Activated T-cell treated with anti-CD3 and anti-CD28 coated beads, Interleukin-2, amount 50 U/mL, for 4 hours (primary cell): Measurements from ENCODE around the gene CSPG5. TPM values are rescaled to one million over a fixed set of nuclear protein-coding genes. Genes with fewer than 3 reads are reported as not detected.

ENCODE experiments used
- ATAC-seq, 2 donors: fragments of 200-7000 bp; cut with Tn5 transposase; one replicate each; pipeline ENCODE4 v1.10.0; 2021
- DNase-seq: peaks from one replicate; pipeline ENCODE4 v3.0.0-alpha.2; 2020
- H3K27me3 Mint-ChIP-seq: one replicate; pipeline ENCODE4 v1.8.0; 2021; ENCODE audit warnings: low read depth, mixed read lengths
- H3K36me3 Mint-ChIP-seq: one replicate; pipeline ENCODE4 v1.8.0; 2022; ENCODE audit warnings: mixed read lengths; ENCODE audit not compliant: insufficient read depth
- H3K4me1 Mint-ChIP-seq: one replicate; pipeline ENCODE4 v1.8.0; 2021; ENCODE audit warnings: low read depth, mixed read lengths
- H3K4me3 Mint-ChIP-seq: one replicate; pipeline ENCODE4 v1.8.0; 2021; ENCODE audit warnings: mild to moderate bottlenecking, moderate library complexity, mixed read lengths
- H3K9me3 Mint-ChIP-seq: one replicate; pipeline ENCODE4 v1.8.0; 2021; ENCODE audit warnings: mixed read lengths
- total RNA-seq, 3 donors: library from RNA; stranded (reverse); gene quantifications; one replicate each; pipeline ENCODE4 v1.2.1, GENCODE V29; 2021

CSPG5 gene
- 1 to 10 TPM in 1 of 3 donors, under 1 TPM in 2; 0.54 to 1.3 (median 0.91) TPM for total RNA-seq

DNA sequence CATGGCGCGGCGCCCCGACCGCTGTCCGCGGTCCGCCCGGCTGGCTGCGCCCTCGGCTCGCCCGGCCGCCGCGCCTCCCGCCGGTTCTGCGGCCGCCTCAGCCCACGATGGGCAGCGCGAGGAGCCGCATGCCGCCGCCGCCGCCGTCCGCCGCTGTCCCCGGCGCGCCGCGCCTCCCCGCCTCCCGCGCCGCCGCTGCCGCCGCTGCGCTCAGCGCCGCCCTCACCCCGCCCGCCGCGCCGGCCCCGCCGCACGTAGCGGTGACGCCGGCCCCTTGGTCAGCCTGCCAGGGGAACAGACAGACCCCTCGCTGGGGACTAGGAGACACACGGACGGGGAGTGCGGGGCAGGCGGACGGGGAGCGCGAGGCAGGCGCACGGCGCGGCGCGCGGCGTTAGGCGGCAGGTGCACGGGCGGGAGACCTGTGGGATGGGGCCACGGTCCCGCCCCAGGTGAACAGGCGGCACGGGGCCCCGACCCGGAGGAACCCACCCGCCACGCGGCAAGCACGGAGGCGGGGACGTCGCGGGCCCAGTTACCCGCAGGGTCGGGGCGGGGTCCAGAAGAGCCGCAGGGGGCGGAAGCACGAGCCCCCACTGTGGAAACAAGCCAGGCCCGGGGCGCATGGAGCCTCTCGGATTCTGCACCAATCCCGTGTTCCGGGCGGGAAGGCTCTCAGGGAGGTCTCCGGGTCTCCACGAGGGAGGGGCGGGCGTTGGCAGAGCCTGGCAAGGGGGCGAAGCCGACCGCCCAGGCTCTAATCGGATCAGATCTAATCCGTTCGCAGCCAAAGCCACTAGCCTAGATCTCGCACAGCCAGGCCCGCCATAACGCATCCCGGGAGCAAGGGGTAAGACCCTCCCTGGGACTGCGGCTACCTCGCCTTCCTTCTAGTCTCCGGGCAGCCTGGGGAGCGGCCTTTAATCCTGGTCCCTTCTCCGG, at the start of gene CSPG5:
Gene CSPG5 (minus strand): TSS at position 175 of the 942 bp plus-strand sequence. CDS start 172 bp downstream, at position 3.
- no peak for DNase-seq
- H3K4me3 Mint-ChIP-seq, result peak within 1 kb of the TSS; percentile 52
- peaks cover 2% of the 10 kb centered on the region for H3K4me1 Mint-ChIP-seq
- H3K36me3 Mint-ChIP-seq, result no peaks in the 10 kb centered on the region
- no peaks in the 10 kb centered on the region for H3K9me3 Mint-ChIP-seq
- H3K27me3 Mint-ChIP-seq, result peaks cover 22% of the 10 kb centered on the region
- peak; percentile 77 to 81 for ATAC-seq

GRCh38 chr3:47628426-47628825, 49.8 kb upstream of the CSPG5 start:
- Mint-ChIP-seq H3K9me3 (no peaks in the 10 kb centered on the region), H3K27me3 (no peaks in the 10 kb centered on the region), H3K36me3 (peaks cover 41% of the 10 kb centered on the region), H3K4me1 (no peaks in the 10 kb centered on the region), H3K4me3 (no peak overlapping the region)
- no peak for ATAC-seq
- no peak for DNase-seq

DNA sequence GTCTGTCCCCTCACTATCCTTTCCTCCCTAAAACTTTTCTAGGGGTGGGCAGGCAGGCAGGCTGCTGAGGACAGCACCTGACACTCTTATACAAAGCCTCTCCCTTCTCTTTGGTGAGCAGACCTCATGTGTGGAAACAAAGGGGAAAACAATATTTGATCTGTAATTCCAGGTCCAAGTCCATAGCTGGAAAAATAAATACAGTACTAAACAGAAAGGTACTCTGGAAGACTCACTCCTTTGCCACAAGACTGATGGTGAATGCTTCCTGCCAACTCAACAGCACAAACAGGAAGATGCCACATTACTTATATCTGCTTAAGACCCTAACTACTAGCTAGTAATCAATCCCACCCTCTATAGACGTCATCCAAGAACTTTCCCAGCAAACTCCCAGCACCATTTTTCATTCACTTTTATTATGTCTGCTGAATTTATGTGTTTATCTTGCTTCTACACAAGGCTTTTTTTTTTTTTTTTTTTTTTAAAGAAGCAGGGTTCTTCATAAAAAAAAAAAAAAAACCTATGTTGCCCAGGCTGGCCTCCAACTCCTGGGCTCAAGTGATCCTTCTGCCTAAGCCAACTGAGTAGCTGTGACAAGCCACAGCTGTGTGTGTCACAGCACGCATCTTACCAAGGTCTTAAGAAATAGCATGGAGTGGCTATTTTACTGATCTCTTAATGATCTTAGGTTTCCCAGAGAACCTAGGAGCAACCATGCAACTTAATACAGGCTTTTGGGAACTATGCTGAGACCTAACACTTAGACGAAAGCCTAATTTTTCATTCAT, 44.2 kb upstream of the CSPG5 start:
- no peak for DNase-seq
- Mint-ChIP-seq H3K9me3 (no peaks in the 10 kb centered on the region), H3K4me1 (no peaks in the 10 kb centered on the region), H3K4me3 (no peak overlapping the region), H3K36me3 (peaks cover 31% of the 10 kb centered on the region), H3K27me3 (no peaks in the 10 kb centered on the region)
- ATAC-seq, result no peak

DNA sequence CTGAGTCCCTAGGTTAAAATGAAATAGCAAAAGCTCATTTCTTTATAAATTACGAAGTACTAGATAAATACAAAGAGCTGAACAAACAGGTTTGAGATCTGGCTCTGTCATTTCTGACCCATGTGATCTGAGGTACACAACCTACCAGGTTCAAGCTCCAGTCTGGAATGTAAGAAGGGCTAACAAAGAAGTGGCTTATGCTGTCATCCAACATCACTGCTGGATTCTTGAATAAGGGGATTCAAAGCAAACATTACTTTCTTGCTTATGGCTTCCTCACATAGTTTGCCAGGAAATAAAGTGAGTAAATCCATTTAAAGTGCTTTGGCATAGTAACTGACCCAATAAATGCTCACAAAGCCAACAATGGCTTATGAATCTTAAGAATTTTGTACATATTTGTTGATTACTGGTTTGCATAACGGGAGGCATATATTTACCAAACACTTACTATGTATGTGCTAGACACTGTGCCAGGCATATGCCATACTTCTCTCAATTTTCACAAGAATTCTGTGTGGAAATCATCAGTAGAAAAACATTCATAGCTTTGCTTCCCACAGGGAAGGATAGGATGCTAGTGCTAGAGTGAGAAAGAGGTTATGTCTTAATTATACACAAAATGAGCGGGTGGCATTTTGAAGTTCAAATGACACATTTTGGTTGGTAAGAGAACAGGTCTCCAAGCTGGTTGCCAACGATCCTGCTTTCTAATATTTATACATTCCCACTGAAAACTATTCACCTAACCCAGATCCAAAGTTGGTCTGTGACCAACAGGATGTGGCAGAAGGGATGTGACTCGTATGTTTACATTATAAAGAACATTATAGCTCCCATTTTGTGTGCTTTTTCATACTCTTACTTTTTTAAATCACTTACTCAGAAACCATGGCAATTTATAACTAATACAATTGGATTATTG, 38.7 kb upstream of the CSPG5 start:
- peaks cover 38% of the 10 kb centered on the region for H3K36me3 Mint-ChIP-seq
- ATAC-seq, result no peak
- no peaks in the 10 kb centered on the region for H3K9me3 Mint-ChIP-seq
- DNase-seq, result no peak
- H3K27me3 Mint-ChIP-seq, result no peaks in the 10 kb centered on the region
- no peaks in the 10 kb centered on the region for H3K4me1 Mint-ChIP-seq
- no peak overlapping the region for H3K4me3 Mint-ChIP-seq

DNA sequence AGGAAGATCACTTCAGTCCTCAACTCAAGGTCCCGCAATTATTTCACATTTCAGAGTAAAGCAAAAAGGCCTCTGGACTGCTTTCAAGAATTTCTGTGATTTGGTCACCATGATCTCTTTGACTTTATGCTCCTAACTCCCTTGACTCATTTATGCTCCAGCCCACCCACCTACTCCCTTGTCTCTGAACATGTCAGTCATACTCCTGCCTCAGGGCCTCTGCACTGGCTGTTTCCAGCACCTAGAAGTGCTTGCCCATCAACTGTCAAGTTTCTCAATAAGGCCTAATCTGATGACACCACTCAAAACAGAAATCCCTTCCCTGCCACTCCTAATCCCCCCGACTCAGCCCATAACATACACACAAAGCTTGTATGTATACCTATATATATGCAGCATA, 36.1 kb upstream of the CSPG5 start:
- Mint-ChIP-seq H3K9me3 (no peaks in the 10 kb centered on the region), H3K27me3 (no peaks in the 10 kb centered on the region), H3K4me3 (no peak overlapping the region), H3K36me3 (peaks cover 44% of the 10 kb centered on the region), H3K4me1 (no peaks in the 10 kb centered on the region)
- DNase-seq (no peak), ATAC-seq (peak in 1 of 2 donors; percentile 27)

DNA sequence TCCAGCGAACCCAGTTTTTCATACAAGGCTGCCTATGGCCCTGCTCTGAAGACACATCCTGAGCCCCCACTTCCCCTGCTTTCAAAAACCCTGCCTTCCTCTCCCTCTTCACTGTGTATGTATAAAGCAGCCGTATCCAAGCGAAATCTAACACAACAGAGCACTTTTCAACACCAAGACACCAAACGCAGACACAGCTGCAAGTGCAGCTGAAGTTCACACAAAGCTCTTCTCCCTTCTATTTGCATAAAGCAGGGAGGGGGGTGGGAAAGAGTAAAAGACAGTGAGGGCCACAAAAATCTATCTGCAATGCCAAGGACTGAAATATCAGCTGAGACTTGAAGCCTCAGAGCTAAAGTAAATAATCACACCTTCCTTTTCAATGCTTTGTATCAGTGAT, 35.1 kb upstream of the CSPG5 start:
- H3K9me3 Mint-ChIP-seq, result no peaks in the 10 kb centered on the region
- no peaks in the 10 kb centered on the region for H3K4me1 Mint-ChIP-seq
- H3K4me3 Mint-ChIP-seq, result no peak overlapping the region
- ATAC-seq (no peak), DNase-seq (no peak)
- no peaks in the 10 kb centered on the region for H3K27me3 Mint-ChIP-seq
- H3K36me3 Mint-ChIP-seq, result peaks cover 40% of the 10 kb centered on the region

GRCh38 chr3:47612879-47613278, 34.2 kb upstream of the CSPG5 start:
- no peaks in the 10 kb centered on the region for H3K4me1 Mint-ChIP-seq
- H3K27me3 Mint-ChIP-seq, result no peaks in the 10 kb centered on the region
- H3K36me3 Mint-ChIP-seq, result peaks cover 38% of the 10 kb centered on the region
- no peak overlapping the region for H3K4me3 Mint-ChIP-seq
- DNase-seq (no peak), ATAC-seq (no peak)
- no peaks in the 10 kb centered on the region for H3K9me3 Mint-ChIP-seq

DNA sequence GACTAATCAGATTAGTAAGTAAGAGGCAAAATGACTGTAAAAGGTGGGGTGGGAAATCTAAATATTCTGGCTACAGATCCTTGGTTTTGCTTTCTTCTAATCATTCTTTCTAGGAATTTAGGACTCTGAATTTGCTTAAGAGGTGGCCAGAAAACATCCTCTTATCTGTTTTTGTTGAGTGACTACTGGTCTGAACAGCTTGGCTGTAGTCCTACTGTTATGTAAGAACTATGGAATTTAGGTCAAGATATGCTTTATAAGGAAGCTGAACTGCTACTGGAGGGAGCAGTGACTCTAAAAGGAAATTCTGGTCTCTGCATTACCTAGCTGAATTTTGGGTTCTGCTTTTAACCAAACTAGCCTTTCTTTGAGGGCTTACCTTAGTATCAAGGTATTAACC, 33.5 kb upstream of the CSPG5 start:
- no peak overlapping the region for H3K4me3 Mint-ChIP-seq
- no peak for ATAC-seq
- H3K9me3 Mint-ChIP-seq, result no peaks in the 10 kb centered on the region
- no peak for DNase-seq
- H3K27me3 Mint-ChIP-seq, result no peaks in the 10 kb centered on the region
- H3K36me3 Mint-ChIP-seq, result peaks cover 31% of the 10 kb centered on the region
- no peaks in the 10 kb centered on the region for H3K4me1 Mint-ChIP-seq

DNA sequence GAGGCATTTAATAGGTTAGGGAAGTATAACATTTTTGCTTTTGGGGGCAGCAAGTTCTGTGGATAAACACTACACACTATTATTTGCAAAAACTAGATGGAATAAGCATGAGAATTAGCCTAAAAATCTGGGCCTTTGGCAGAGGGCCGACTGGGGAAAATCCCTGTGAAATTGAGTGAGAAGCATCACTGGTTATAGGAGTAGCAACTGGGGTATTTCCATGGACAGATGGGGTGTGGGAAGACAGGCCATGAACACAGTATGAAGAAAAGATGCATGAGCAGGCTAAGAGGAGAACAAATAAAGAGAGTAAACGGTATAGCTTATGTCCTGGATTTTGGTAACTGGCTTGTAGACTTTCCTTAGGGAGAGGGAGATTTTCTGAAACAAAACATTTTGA, 32.9 kb upstream of the CSPG5 start:
- no peaks in the 10 kb centered on the region for H3K9me3 Mint-ChIP-seq
- peaks cover 29% of the 10 kb centered on the region for H3K36me3 Mint-ChIP-seq
- no peaks in the 10 kb centered on the region for H3K4me1 Mint-ChIP-seq
- no peak overlapping the region for H3K4me3 Mint-ChIP-seq
- no peaks in the 10 kb centered on the region for H3K27me3 Mint-ChIP-seq
- ATAC-seq, result no peak
- DNase-seq, result no peak

- Mint-ChIP-seq H3K4me3 (no peak overlapping the region), H3K27me3 (no peaks in the 10 kb centered on the region), H3K4me1 (no peaks in the 10 kb centered on the region), H3K9me3 (no peaks in the 10 kb centered on the region), H3K36me3 (peaks cover 29% of the 10 kb centered on the region)
- DNase-seq (no peak), ATAC-seq (no peak)
Measured at GRCh38 chr3:47610583-47610982, 31.9 kb upstream of the CSPG5 start.

DNA sequence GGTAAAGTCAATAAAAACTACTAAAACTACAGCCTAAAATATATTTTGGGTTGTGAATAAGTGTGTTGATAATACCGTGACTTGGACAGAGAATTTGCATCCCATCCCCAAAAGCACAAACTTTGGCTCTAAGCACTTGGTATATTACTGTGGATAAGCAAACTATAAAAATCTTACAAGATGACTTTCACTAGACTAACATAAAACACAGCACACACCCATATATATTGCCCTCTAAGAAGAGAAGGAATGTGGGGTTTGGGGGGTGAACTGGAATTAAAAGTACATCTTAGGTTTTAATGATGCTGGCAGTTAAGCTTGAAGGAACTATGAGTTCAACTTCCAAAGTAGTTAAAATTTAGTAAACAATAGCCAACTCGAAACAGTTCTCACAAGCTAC, 28.7 kb upstream of the CSPG5 start:
- no peak for ATAC-seq
- no peak for DNase-seq
- peaks cover 40% of the 10 kb centered on the region for H3K36me3 Mint-ChIP-seq

DNA sequence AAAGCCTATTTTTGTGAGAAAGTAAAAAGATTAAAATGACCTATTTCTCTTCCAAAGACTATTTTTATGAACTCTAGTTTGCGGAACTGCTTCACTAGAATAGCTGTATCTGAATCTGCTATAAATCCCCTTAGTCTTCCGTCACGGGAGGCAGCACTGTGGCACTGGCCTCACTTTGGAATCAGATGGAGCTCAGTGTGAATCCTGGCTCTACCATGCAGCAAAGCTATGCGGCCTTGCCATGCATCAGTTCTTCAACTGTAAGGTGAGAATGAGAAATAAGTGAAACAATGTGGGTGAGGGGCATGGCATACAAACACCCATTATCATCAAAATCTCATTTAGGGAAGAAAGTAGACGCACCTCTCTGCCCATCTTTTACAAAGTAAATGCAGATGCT, 27.5 kb upstream of the CSPG5 start:
- ATAC-seq (no peak), DNase-seq (no peak)
- Mint-ChIP-seq H3K4me1 (no peaks in the 10 kb centered on the region), H3K4me3 (no peak overlapping the region), H3K36me3 (peaks cover 33% of the 10 kb centered on the region), H3K27me3 (no peaks in the 10 kb centered on the region), H3K9me3 (no peaks in the 10 kb centered on the region)

More for the DNA sequence above, 28.7 kb upstream of the CSPG5 start:
- Mint-ChIP-seq H3K4me3 (no peak overlapping the region), H3K9me3 (no peaks in the 10 kb centered on the region), H3K27me3 (no peaks in the 10 kb centered on the region), H3K4me1 (no peaks in the 10 kb centered on the region)

DNA sequence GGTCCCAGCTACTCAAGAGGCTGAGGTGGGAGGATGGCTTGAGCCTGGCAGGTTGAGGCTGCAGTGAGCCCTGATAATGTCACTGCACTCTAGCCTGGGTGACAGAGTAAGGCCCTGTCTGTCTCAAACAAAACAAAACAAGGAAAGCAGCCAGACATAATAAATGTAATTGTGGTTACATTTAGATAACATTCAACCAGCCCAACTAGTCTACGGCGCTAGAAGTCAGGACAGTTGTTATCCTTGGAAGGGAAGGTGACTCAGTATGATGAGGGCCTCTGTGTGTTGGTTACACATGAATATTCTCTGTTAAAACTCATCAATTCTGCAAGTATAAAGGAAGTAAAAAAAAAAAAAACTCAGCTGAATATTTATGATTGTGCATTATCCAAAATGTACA, 27.0 kb upstream of the CSPG5 start:
- DNase-seq, result no peak
- no peaks in the 10 kb centered on the region for H3K27me3 Mint-ChIP-seq
- no peak overlapping the region for H3K4me3 Mint-ChIP-seq
- H3K36me3 Mint-ChIP-seq, result peaks cover 34% of the 10 kb centered on the region
- no peaks in the 10 kb centered on the region for H3K9me3 Mint-ChIP-seq
- ATAC-seq, result no peak
- no peaks in the 10 kb centered on the region for H3K4me1 Mint-ChIP-seq

DNA sequence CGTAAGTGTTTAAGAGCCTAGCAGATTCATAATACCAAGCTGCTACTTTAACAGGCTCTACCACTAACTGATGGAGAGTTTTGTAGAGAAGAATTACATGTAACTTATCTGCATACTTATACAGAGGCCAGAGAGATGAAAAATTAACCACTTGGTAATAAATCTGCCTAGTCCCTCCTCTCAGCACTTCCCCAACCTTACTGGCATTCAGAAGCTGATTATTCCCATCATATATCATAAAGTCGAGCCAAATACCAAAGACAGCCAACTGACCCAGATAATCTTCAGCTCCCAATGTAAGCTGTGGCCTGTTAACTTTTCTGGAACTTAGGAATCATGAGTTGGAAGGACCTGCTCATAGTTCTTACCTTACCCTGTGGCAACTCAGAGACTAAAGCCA, 25.5 kb upstream of the CSPG5 start:
- H3K4me3 Mint-ChIP-seq, result no peak overlapping the region
- H3K27me3 Mint-ChIP-seq, result no peaks in the 10 kb centered on the region
- H3K9me3 Mint-ChIP-seq, result no peaks in the 10 kb centered on the region
- H3K36me3 Mint-ChIP-seq, result peaks cover 22% of the 10 kb centered on the region
- H3K4me1 Mint-ChIP-seq, result no peaks in the 10 kb centered on the region
- ATAC-seq (no peak), DNase-seq (no peak)
